ENCODE data around the gene ZNF519.

DNA sequence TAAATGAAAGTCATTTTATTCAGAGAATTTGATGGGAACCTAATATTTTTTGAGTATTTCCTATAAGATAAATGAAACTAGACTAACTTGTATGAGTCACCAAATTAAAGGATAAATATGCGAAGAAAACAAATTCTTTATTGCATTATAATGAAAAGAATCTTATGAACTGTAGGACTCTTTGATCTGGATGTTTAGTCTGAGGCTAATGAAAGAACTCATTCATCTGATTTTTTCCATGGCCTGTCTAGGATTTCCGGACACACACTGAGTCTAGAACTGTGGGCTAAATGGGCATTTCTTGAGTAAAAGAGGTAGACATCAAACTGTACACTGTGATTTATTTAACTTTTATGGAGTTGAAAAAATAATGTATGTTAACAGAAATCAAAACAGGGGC is 43.0 kb downstream of the ZNF519 start:
- TF ChIP-seq, protein P1, sequence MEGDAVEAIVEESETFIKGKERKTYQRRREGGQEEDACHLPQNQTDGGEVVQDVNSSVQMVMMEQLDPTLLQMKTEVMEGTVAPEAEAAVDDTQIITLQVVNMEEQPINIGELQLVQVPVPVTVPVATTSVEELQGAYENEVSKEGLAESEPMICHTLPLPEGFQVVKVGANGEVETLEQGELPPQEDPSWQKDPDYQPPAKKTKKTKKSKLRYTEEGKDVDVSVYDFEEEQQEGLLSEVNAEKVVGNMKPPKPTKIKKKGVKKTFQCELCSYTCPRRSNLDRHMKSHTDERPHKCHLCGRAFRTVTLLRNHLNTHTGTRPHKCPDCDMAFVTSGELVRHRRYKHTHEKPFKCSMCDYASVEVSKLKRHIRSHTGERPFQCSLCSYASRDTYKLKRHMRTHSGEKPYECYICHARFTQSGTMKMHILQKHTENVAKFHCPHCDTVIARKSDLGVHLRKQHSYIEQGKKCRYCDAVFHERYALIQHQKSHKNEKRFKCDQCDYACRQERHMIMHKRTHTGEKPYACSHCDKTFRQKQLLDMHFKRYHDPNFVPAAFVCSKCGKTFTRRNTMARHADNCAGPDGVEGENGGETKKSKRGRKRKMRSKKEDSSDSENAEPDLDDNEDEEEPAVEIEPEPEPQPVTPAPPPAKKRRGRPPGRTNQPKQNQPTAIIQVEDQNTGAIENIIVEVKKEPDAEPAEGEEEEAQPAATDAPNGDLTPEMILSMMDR (IDR thresholded peaks at IDR 0.05) = no peak
- no peak for TF ChIP-seq POLR2AphosphoS5 (IDR thresholded peaks at IDR 0.05)
